GM12875 (cell line): ENCODE data around the gene CPT1B.
A peak's percentile ranks its signal among the peaks of the same experiment; 100 is the strongest.

Experiments used
- H3K4me3 ChIP-seq: one replicate; pipeline ENCODE4 v1.5.1; 2011; ENCODE audit warnings: low read depth, low read length, control low read depth
- TF ChIP-seq, protein P1 (sequence below): IDR thresholded peaks from 2 replicates; pipeline ENCODE4 v1.5.1; 2011; ENCODE audit warnings: low read depth, mild to moderate bottlenecking, control low read depth, inconsistent platforms, low read length, moderate library complexity, borderline replicate concordance; ENCODE audit not compliant: insufficient read depth

CPT1B gene

DNA sequence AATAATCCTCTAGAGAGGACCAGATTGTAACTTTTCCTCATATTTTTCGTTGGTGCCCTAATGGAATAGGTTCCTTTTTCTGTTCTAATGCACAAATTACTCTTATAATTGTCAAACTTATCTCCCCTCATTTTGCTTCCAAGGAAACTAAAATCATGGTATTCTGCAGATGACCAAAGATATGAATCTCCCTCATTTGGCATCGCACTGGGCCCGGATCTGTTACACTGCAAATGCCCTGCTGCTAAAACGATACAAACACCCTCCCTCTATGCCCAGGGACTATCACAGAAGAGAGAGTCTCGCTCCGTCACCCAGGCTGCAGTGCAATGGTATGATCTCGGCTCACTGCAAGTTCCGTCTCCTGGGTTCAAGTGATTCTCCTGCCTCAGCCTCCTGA lies 24.9 kb downstream of the CPT1B start:
- no peak overlapping the region for H3K4me3 ChIP-seq
- TF ChIP-seq, protein P1, sequence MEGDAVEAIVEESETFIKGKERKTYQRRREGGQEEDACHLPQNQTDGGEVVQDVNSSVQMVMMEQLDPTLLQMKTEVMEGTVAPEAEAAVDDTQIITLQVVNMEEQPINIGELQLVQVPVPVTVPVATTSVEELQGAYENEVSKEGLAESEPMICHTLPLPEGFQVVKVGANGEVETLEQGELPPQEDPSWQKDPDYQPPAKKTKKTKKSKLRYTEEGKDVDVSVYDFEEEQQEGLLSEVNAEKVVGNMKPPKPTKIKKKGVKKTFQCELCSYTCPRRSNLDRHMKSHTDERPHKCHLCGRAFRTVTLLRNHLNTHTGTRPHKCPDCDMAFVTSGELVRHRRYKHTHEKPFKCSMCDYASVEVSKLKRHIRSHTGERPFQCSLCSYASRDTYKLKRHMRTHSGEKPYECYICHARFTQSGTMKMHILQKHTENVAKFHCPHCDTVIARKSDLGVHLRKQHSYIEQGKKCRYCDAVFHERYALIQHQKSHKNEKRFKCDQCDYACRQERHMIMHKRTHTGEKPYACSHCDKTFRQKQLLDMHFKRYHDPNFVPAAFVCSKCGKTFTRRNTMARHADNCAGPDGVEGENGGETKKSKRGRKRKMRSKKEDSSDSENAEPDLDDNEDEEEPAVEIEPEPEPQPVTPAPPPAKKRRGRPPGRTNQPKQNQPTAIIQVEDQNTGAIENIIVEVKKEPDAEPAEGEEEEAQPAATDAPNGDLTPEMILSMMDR = no peak

- H3K4me3 ChIP-seq = no peak overlapping the region
- TF ChIP-seq, protein P1 = no peak
Measured at GRCh38 chr22:50551160-50551752, 27.0 kb downstream of the CPT1B start.

GRCh38 chr22:50550395-50550794 lies 27.8 kb downstream of the CPT1B start:
- H3K4me3 ChIP-seq = no peak overlapping the region
- TF ChIP-seq, protein P1 = no peak

DNA sequence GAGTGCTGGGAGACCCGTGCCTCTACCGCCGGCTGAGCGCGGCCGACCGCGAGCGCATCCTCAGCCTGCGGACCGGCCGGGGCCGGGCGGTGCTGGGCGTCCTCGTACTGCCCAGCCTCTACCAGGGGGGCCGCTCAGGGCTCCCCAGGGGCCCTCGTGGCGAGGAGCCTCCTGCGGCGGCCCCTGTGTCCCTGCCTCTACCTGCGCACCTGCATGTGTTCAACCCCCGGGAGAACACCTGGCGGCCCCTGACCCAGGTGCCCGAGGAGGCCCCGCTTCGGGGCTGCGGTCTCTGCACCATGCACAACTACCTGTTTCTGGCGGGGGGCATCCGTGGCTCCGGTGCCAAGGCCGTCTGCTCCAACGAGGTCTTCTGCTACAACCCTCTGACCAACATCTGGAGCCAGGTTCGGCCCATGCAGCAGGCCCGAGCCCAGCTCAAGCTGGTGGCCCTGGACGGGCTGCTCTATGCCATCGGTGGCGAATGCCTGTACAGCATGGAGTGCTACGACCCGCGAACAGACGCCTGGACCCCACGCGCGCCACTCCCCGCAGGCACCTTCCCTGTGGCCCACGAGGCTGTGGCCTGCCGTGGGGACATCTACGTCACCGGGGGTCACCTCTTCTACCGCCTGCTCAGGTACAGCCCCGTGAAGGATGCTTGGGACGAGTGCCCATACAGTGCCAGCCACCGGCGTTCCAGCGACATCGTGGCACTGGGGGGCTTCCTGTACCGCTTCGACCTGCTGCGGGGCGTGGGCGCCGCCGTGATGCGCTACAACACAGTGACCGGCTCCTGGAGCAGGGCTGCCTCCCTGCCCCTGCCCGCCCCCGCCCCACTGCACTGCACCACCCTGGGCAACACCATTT lies 29.1 kb downstream of the CPT1B start:
- H3K4me3 ChIP-seq = peak overlapping the region; percentile 56
- TF ChIP-seq, protein P1 = no peak

- peak overlapping the region; percentile 56 for H3K4me3 ChIP-seq
- TF ChIP-seq, protein P1 = 0 out of 2 replicates have a peak, but pooled peaks have one; percentile 4
Measured at GRCh38 chr22:50548040-50548920, 29.9 kb downstream of the CPT1B start.

- no peak overlapping the region for H3K4me3 ChIP-seq
- TF ChIP-seq, protein P1 = no peak
Measured at GRCh38 chr22:50547263-50547985, 30.8 kb downstream of the CPT1B start.
